A673 (cell line): ENCODE measurements around the gene TDP2. TPM values are rescaled to one million over a fixed set of nuclear protein-coding genes. Genes with fewer than 3 reads are reported as not detected.

ENCODE experiments used
- BruUV-seq: library from RNA; stranded (reverse); fragments of 400-500 nt; replicated peaks from 2 replicates; lab custom pipeline; 2021; lab: Mats Ljungman, UMichigan
- CTCF ChIA-PET: fragments of 300-600 bp; sonication (Branson Sonifier 250); formaldehyde crosslinking; loops from one replicate; lab custom pipeline; 2022; ENCODE audit warnings: antibody characterized with exemption; lab: Charles Lee
- POLR2A ChIA-PET: fragments of 300-600 bp; sonication (Branson Sonifier 250); formaldehyde crosslinking; loops from one replicate; lab custom pipeline; 2022; ENCODE audit warnings: antibody characterized with exemption; ENCODE audit not compliant: low non-redundant PET; lab: Charles Lee
- DNase-seq: peaks from one replicate; pipeline ENCODE4 v3.0.0-alpha.2; 2015; ENCODE audit warnings: low spot score
- H3K27ac ChIP-seq: fragments of 200-600 bp; sonication (generic); 2 replicates; pipeline ENCODE4 v1.5.1; 2016; ENCODE audit warnings: mixed run types, low read depth, mild to moderate bottlenecking, mixed read lengths, antibody characterized with exemption, low read length; ENCODE audit not compliant: poor library complexity, severe bottlenecking
- H3K27me3 ChIP-seq: fragments of 200-600 bp; sonication (generic); replicated peaks from 2 replicates; pipeline ENCODE4 v1.6.1; 2017; ENCODE audit warnings: mixed run types, low read depth, mild to moderate bottlenecking, mixed read lengths, antibody characterized with exemption, low read length; ENCODE audit not compliant: insufficient read depth, poor library complexity
- H3K36me3 ChIP-seq: fragments of 200-600 bp; sonication (generic); 2 replicates; pipeline ENCODE4 v1.6.1; 2016; ENCODE audit warnings: mixed run types, mild to moderate bottlenecking, mixed read lengths, antibody characterized with exemption, low read length; ENCODE audit not compliant: insufficient read depth, poor library complexity, severe bottlenecking
- H3K4me1 ChIP-seq: fragments of 200-600 bp; sonication (generic); 2 replicates; pipeline ENCODE4 v1.6.1; 2017; ENCODE audit warnings: mixed run types, mild to moderate bottlenecking, mixed read lengths, antibody characterized with exemption, low read length; ENCODE audit not compliant: insufficient read depth, poor library complexity, severe bottlenecking
- H3K4me3 ChIP-seq: fragments of 200-600 bp; sonication (generic); 2 replicates; pipeline ENCODE4 v1.5.1; 2016; ENCODE audit warnings: low read depth, mixed run types, mild to moderate bottlenecking, mixed read lengths, low read length; ENCODE audit not compliant: poor library complexity, severe bottlenecking
- H3K9me3 ChIP-seq: fragments of 200-600 bp; sonication (generic); 2 replicates; pipeline ENCODE4 v1.6.1; 2016; ENCODE audit warnings: mixed run types, low read depth, mild to moderate bottlenecking, mixed read lengths, antibody characterized with exemption, low read length; ENCODE audit not compliant: poor library complexity, severe bottlenecking
- CTCF ChIP-seq: fragments of 300-800, 200-600 bp; sonication (generic); conservative IDR thresholded peaks from 2 replicates; pipeline ENCODE4 v1.5.1; 2017; ENCODE audit warnings: low read depth, mild to moderate bottlenecking, antibody characterized with exemption, low read length, moderate library complexity, mixed read lengths
- EZH2 ChIP-seq: fragments of 200-600 bp; sonication (generic); IDR thresholded peaks from 2 replicates; pipeline ENCODE4 v1.6.1; 2017; ENCODE audit warnings: borderline replicate concordance, low read depth, mild to moderate bottlenecking, mixed read lengths, antibody characterized with exemption, low read length; ENCODE audit not compliant: poor library complexity, severe bottlenecking
- intact Hi-C: fragments of 100-400 bp; cut with micrococcal nuclease; formaldehyde crosslinking; loops from one replicate; pipeline ENCODE4 v1.10.0; 2022; ENCODE audit not compliant: unreplicated experiment
- total RNA-seq: library from RNA; stranded (reverse); gene quantifications from 2 replicates; pipeline ENCODE4 v1.2.3, GENCODE V29; 2021

The TDP2 gene
- total RNA-seq, 1 experiment from 2014 or later: 34.9 TPM

GRCh38 chr6:24620637-24621036, 46.1 kb downstream of the TDP2 start:
- H3K4me1 ChIP-seq: no peaks in the 10 kb centered on the region
- no peaks in the 10 kb centered on the region for H3K9me3 ChIP-seq
- intact Hi-C loops: no loop called here
- BruUV-seq: no TSS peak
- no peak for TF ChIP-seq EZH2
- H3K4me3 ChIP-seq: no peak overlapping the region
- no peak overlapping the region for H3K27ac ChIP-seq
- ChIA-PET CTCF (no interaction called here), POLR2A (no interaction called here)
- no peak for DNase-seq
- H3K36me3 ChIP-seq: no peaks in the 10 kb centered on the region
- H3K27me3 ChIP-seq: no peaks in the 10 kb centered on the region

- Histone ChIP-seq H3K36me3 (no peaks in the 10 kb centered on the region), H3K9me3 (no peaks in the 10 kb centered on the region), H3K27me3 (no peaks in the 10 kb centered on the region), H3K27ac (no peak overlapping the region), H3K4me3 (no peak overlapping the region), H3K4me1 (no peaks in the 10 kb centered on the region)
- ChIA-PET POLR2A (no interaction called here), CTCF (no interaction called here)
- intact Hi-C loops: no loop called here
- BruUV-seq: no TSS peak
- no peak for DNase-seq
- TF ChIP-seq EZH2 (no peak), CTCF (no peak)
Measured at GRCh38 chr6:24619661-24620060, 47.0 kb downstream of the TDP2 start.

GRCh38 chr6:24614648-24615047, 52.1 kb downstream of the TDP2 start:
- Histone ChIP-seq H3K4me1 (no peaks in the 10 kb centered on the region), H3K36me3 (no peaks in the 10 kb centered on the region), H3K27ac (no peak overlapping the region), H3K27me3 (no peaks in the 10 kb centered on the region), H3K9me3 (no peaks in the 10 kb centered on the region), H3K4me3 (no peak overlapping the region)
- CTCF ChIA-PET: no interaction called here
- TF ChIP-seq EZH2: no peak
- no peak for TF ChIP-seq CTCF
- DNase-seq: no peak
- intact Hi-C loops: no loop called here
- BruUV-seq: no TSS peak
- POLR2A ChIA-PET: no interaction called here

GRCh38 chr6:24614043-24614420, 52.7 kb downstream of the TDP2 start:
- Histone ChIP-seq H3K4me3 (no peak overlapping the region), H3K36me3 (no peaks in the 10 kb centered on the region), H3K27ac (no peak overlapping the region), H3K9me3 (no peaks in the 10 kb centered on the region), H3K4me1 (no peaks in the 10 kb centered on the region), H3K27me3 (no peaks in the 10 kb centered on the region)
- no peak for DNase-seq
- POLR2A ChIA-PET: no interaction called here
- BruUV-seq: no TSS peak
- no peak for TF ChIP-seq EZH2
- no peak for TF ChIP-seq CTCF
- intact Hi-C loops: no loop called here
- CTCF ChIA-PET: no interaction called here
